HG03135 (cell line): ENCODE results near the gene TIMELESS.
"Not testable (repeated sequence)": the region's sequence is repeated elsewhere in the genome, so short reads cannot be mapped to it uniquely, and the experiment has no call there.

Experiments used
- ATAC-seq: cut with Tn5 transposase; IDR thresholded peaks from one replicate; pipeline ENCODE4 v1.9.1; 2021; ENCODE audit warnings: mild to moderate bottlenecking, moderate library complexity; ENCODE audit not compliant: unreplicated experiment

The TIMELESS gene

DNA sequence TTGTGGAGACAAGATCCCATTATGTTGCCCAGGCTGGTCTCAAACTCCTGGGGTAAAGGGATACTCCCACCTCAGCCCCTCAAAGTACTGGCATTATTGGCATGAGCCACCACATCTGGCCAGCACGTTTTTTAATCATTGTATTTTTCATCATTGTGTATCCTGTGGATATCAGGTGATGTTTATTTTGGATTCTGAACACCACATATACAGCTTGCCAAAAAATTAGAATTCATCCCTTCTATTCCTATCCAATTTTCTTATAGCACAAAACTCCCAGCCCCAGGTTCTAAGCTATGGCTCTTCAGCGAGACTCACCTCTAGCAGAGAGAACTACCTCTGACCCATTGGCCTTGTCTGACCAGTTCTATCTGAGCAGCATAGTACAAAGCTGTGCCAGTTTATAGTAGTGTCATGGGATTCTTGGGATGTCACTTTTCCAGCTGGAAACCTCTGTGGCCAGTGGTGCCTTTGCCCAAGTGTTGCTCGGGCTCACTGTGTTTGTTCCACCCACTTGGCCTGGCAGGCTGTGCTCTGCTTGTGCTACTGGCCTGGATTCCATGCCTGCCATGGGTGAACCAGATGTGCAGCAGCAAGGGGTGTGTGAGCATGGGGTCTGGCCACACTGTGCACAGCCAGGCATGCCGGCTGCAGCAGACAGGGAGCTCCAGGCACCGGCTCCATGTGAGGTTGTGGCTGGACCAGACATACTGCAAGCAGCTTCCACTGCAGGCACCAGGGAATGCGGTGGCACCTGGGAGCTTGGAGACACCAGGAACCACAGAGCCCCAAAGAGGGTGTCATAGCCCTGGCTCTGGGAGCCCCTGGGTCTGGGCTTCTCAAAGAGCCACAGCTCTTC, 37.2 kb downstream of the TIMELESS start:
- ATAC-seq = no peak

DNA sequence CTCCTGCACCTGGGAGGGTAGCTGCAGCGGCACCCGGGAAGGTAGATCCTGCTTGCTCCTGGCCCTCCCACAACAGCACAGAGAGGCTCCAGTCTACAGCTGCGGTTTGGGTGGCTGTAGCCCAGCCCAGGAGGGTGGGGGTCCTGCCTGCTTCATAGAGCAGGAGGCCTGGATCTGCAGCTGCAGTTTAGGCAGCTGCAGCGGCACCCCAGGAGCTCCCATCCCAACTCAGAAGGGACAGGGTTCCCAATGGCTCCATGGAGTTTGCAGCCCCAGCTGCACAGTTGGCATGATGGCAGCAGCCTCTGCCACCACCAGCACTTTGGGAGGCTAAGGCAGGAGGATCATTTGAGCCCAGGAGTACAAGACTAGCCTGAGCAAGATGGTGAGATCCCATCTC, 38.5 kb downstream of the TIMELESS start:
- ATAC-seq = no peak

DNA sequence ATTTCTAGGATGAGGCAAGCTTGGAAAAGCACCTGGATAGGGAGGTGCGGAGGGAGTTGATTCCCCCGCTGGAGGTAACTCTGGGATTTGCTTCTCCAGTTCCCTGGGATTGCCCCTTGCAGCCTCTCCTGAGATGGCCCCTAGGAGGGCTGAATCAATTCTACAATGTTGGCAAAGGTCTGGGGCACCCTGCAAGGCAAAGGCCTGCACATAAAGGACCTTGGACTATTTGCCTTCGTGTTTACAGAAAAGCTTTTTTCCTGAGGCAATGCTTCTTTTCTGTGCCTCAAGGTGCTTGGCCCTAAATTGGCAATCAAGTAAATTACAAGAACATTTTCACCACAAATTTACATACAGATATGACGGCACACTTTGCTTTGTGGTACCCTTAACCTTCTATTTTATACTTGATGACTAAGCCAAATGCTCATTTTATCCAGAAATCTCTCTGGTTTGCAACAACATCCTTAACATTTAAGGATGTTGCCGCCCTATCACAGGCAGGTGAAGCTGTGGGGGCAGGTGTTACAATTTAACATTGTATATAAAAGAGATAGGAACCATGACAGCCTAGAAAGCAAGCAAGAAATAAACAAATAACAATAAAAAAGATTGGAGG, 40.3 kb downstream of the TIMELESS start:
- ATAC-seq = no peak

DNA sequence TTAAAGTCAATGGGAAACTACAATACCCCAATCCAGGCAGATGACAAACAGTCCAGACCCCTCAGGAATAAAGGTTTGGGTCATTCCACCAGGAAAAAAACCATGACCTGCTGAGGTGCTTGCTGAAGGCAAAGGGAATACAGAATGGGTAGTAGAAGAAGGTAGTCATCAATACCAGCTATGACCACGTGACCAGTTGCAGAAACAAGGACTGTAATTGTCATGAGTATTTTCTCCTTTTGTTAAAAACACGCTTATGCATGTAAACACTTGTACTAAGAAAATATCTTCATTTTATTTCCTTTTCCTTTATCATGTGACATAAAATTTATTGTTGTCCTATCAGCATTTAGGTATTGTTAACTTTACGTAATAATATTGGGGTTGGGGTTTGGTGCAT, 45.0 kb downstream of the TIMELESS start:
- not testable (repeated sequence) for ATAC-seq

DNA sequence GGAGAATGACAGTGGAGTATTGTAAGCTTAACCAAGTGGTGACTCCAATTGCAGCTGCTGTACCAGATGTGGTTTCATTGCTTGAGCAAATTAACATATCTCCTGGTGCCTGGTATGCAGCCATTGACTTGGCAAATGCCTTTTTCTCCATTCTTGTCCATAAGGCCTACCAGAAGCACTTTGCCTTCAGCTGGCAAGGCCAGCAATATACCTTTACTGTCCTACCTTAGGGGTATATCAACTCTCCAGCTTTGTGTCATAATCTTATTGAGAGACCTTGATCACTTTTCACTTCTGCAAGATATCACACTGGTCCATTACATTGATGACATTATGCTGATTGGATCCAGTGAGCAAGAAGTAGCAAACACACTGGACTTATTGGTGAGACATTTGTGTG, 47.6 kb downstream of the TIMELESS start:
- not testable (repeated sequence) for ATAC-seq

DNA sequence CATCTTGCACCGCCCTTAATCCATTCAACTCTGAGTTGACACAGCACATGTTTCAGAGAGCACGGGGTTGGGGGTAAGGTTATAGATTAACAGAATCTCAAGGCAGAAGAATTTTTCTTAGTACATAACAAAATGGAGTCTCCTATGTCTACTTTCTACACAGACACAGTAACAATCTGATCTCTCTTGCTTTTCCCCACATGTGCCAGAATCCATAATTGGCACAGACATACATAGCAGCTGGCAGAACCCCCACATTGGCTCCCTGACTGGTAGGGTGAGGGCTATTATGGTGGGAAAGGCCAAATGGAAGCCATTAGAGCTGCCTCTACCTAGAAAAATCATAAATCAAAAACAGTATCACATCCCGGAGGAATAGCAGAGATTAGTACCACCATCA, 48.1 kb downstream of the TIMELESS start:
- ATAC-seq = not testable (repeated sequence)

DNA sequence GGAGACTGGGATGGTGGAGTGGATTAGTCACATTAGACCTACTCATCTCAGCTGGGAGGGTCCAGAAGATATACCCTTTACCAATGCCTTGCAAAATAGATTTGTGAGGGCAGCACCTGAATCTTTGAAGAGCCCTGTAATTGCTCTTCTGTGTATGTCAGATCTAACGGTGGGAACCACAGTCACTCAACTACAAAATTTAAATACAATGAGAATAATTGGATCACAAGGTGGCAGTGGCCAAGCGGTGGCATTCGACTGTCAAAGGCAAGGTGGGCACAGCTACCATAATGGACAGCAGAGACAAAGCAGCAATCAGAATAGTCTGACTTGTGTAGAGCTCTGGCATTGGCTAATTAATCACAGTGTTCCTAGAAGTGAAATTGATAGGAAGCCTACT, 49.8 kb downstream of the TIMELESS start:
- not testable (repeated sequence) for ATAC-seq

DNA sequence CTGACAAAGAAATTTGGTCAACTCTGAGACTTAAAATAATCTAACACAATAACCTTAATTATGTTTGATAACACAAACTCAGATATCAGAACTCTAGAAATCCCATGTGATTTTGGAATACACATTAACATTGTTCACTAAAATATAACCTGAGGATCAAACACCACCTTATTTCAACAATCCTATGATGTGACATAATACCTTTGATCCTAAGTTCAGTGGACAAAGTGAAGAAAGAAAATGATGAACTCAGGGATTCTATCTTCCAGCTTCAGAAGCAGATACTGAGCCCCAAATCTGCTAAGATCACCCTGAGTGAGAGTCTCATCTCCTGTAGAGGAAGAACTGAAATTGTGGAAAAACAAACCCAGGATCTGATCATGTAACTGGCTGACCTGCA, 50.9 kb downstream of the TIMELESS start:
- no peak for ATAC-seq

DNA sequence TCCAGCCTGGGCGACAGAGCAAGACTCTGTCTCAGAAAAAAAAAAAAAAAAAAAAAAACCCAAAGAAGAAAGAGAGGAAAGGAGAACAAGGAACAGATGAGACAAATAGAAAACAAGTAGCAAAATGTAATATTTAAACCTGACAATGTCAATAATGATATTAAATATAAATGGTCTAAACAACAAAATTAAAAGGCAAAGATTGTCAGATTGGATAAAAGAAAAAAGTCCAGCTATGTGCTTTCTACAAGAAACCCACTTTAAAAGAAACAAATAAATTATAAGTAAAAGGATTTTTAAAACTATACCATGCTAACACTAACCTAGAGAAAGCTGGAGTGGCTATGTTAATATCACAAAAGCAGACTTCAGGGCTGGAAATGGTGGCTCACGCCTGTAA, 56.9 kb downstream of the TIMELESS start:
- ATAC-seq = no peak

DNA sequence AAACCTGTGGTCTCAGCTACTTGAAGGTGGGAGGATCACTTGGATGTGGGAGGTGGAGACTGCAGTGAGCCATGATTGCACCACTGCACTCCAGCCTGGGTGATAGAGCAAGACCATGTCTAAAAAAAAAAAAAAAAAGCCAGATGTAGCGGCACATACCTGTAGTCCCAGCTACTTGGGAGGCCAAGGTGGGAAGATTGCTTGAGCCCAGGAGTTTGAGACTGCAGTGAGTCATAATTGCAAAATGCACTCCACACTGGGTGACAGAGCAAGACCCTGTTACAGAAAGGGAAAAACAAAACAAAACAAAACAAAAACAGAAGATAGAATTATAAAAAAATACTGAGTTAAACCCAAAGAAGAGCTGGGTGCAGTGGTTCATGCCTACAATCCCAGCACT, 57.5 kb downstream of the TIMELESS start:
- no peak for ATAC-seq

DNA sequence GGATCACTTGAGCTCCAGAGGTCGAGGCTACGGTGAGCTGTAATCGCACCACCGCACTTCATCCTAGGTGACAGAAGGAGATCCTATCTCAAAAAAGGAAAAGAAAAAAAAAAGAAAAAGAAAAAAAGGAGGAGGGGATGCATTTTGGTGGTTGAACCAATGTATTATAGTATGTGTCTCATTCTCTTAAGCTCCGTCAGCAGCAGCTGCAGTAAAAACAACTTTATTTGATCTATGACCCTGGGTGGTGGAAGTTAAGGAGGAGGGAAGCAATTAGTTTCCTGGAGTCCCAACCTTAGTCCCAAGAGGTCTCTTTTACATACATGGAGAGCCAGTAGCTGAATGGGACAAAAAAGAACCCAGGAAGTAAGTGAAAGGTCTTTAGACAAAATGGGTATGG, 59.8 kb downstream of the TIMELESS start:
- ATAC-seq = no peak

DNA sequence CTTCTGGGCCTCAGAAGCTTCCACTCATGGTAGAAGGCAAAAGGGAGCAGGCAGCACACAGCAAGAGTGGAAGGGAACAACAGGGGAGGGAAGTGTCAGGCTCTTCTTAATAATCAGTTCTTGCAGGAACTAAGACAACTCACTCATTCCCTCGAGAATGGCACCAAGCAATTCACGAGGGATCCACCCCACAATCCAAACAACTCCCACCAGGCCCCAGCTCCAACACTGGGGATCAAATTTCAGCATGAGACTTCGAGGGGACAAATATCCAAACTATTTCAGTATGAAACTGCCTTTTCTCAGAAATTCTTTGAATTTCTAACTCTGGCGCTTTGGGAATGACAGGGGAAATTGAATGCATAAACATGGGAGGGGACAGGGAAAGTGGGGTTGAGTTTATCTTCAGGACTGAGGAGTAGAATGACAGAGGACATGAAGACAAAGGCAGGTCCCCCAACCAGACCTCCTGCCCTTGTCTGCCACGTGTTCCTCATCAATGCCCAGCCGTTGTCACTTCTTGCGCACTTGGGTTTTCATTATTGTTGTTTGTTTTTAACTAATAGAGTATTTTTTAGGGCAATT, 62.0 kb downstream of the TIMELESS start:
- ATAC-seq = no peak

DNA sequence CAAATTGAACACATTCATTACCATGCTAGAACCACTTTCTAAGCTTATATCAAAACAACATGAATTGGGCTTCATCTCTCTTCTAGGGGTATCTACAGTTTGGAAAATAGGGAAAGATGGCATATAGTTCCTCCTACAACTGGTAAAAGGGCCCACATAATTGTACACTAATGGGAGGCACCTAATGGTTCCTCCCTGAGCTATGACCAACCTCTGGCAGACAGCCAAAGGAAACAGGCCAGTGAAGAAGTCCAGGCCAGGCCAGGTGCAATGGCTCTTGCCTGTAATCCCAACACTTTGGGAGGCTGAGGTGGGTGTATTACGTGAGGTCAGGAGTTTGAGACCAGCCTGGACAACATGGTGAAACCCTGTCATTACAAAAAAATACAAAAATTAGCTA, 63.4 kb downstream of the TIMELESS start:
- no peak for ATAC-seq

DNA sequence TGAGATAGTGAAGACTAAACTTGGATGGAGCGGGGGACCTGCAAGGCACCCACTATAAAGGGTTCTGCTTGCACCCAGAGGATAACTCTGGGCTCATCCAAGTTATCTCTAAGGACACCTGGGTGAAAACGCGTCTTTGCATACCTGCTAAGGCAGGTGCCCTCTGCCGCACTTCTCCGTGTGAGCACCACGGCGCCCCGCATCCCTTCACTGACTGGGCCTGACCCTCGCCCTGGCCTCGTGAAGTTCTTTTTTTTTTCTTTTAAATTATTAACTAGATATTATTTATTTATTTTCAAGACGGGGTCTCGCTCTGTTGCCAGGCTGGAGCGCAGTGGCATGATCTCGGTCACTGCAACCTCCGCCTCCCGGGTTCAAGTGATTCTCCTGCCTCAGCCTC, 66.6 kb downstream of the TIMELESS start:
- no peak for ATAC-seq

DNA sequence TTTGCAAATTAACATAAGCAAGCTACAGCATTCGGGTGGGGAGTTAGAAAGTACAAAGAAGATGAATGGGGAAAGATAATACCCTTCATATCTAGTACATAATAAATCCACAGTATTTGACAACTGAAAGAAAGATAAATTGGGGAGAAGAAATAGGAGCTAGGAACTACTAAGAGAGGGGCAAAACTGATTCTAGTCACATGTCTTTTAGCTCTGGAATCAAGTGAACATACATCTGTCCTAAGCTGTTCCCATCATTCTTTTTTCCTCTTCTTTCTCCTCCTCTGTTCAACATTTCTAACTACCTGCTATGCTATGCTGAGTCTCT, 71.3 kb downstream of the TIMELESS start:
- no peak for ATAC-seq

DNA sequence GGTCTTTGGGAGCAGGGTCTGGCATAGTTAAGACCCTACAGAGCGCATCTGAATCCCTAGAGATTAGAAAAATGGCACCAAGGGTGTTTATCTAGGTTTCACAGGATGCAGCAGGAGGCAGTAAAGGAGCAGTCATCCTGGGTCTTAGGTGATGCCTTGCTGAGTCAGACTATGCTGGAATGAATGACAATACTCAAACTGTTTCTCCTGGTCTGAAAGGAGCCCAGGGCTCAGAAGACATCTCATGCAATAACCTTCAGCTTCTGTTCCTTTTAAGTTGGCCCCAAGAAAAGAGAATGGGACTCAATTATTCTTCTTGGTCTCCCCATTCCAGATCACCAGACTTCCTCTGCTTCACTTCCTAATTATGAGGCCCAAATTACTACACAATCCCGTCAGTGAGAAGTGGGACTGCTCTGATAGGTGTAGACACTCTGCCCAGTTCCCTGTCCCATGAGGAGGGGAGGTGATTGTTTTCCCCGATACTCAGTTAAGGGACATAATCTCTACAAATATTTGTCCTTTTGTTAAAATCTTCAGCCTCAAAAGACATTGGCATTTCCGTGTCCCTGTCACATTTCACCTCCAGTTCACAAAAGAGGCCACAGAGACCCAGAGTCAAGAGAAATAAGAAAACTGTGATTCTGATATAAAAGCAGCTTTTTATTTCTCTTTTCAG, 71.8 kb downstream of the TIMELESS start:
- ATAC-seq = no peak

DNA sequence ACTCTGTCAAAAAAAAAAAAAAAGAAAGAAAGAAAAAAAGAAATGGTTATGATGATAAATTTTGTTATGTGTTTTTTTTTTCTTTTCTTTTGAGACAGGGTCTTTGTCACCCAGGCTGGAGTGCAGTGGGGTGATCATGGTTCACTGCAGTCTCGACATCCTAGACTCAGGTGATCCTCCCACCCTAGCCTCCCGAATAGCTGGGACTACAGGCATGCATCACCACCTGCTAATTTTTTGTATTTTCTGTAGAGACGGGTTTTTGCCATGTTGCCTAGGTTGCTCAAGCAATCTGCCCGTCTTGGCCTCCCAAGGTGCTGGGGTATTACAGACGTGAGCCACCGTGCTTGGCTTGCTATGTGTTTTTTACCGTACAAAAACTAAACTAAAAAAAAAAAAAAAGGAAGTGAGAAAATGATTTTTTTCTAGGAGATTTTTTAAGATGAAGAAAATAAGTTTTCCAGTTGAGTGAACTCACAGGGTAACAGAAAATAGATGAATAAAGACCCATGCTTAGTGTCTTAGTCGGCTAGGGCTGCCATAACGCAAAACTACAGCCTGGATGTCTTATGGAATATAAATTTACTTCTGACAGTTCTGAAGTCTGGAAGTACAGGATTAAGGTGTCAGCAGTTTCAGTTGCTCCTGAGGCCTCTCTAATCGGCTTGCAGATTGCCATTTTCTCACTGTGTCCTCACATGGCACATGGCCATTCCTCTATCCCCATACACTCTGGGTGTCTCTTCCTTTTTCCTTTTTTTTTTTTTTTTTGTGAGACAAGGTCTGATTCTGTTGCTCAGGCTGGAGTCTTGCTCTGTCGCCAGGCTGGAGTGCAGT, 73.4 kb downstream of the TIMELESS start:
- peak; percentile 71 for ATAC-seq

DNA sequence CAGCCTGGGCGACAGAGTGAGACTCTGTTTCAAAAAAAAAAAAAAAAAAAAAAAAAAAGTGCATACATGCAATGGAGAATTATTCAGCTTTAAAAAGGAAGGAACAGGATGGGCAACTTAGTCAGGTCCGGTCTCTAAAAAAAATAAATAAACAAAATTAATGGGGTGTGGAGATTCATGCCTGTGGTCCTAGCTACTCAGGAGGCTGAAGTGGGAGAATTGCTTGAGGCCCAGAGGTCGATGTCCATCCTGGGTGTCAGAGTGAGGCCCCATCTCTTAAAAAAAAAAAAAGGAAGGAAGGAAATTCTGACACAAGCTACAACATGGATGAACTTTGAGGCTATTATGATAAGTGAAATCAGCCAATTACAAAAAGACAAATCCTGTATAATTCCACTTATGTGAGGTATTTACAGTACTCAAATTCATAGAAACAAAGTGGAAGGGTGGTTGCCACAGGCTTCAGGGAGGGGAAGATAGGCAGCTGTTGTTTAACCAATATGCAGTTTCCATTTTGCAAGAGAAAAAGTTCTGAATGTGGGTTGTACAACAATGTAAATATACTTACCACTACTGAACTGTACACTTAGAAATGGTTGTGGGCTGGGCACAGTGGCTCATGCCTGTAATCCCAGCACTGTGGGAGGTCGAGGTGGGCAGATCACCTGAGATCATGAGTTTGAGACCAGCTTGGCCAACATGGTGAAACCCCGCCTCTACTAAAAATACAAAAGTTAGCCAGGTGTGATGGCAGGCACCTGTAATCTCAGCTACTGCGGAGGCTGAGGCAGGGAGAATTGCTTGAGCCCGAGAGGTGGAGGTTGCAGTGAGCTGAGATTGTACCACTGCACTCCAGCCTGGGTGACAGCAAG, 74.3 kb downstream of the TIMELESS start:
- peak; percentile 30 for ATAC-seq

DNA sequence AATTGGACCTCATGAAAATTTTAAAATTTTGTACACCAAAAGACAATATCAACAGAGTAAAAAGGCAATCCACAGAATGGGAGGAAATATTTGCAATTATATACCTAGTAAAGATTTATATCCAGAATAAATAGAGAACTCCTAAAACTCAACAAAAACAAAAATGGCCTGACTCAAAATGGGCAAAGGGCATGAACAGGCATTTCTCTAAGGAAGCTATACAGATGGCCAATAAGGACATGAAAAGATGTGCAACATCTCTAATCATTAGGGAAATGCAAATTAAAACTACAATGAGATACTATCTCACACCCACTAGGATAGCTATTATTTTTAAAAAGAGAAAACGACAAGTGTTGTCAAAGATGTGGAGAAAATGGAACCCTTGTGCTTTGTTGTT, 75.7 kb downstream of the TIMELESS start:
- no peak for ATAC-seq

DNA sequence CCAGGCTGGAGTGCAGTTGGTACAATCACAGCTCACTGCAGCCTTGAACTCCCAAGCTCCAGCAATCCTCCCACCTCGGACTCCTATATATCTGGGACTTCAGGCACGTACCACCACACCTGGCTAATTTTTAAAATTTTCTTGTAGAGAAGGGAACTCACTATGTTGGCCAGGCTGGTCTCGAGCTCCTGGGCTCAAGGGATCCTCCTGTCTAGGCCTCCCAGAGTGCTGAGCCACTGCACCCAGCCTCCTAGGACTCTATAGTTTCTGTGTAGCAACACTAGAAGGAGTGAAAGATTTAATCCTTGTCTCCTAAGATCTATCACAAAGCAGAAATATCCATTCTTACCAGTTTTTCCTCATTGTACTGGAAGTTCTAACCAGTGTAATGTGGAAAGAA, 82.3 kb downstream of the TIMELESS start:
- ATAC-seq = no peak
